ENCODE measurements around the gene N4BP3.
A peak's percentile ranks its signal among the peaks of the same experiment; 100 is the strongest.

Gene N4BP3

GRCh38 chr5:178143901-178144300 is 30.6 kb downstream of the N4BP3 start:
- DNase-seq (ENCODE audit: insufficient read length, low spot score) (no peak), FAIRE-seq (no peak)
- no peak for TF ChIP-seq CTCF (IDR thresholded peaks at IDR 0.05; ENCODE audit: insufficient read depth, missing control alignments)

- peak; percentile 62 for DNase-seq (ENCODE audit: insufficient read length, low spot score)
- no peak for FAIRE-seq
- peak; percentile 58 for TF ChIP-seq CTCF (IDR thresholded peaks at IDR 0.05; ENCODE audit: insufficient read depth, missing control alignments)
Observed at GRCh38 chr5:178145965-178146820, 32.9 kb downstream of the N4BP3 start.

- DNase-seq (ENCODE audit: insufficient read length, low spot score) (no peak), FAIRE-seq (no peak)
- no peak for TF ChIP-seq CTCF (IDR thresholded peaks at IDR 0.05; ENCODE audit: insufficient read depth, missing control alignments)
Observed at GRCh38 chr5:178147406-178147805, 34.1 kb downstream of the N4BP3 start.

- TF ChIP-seq CTCF (IDR thresholded peaks at IDR 0.05; ENCODE audit: insufficient read depth, missing control alignments): no peak
- no peak for DNase-seq (ENCODE audit: insufficient read length, low spot score)
- FAIRE-seq: no peak
Observed at GRCh38 chr5:178149199-178149932, 36.0 kb downstream of the N4BP3 start.

- no peak for FAIRE-seq
Observed at GRCh38 chr5:178150977-178151734, 37.8 kb downstream of the N4BP3 start.

More at GRCh38 chr5:178150977-178151734, 37.8 kb downstream of the N4BP3 start:
- no peak for TF ChIP-seq CTCF (IDR thresholded peaks at IDR 0.05; ENCODE audit: insufficient read depth, missing control alignments)
- no peak for DNase-seq (ENCODE audit: insufficient read length, low spot score)
